ENCODE measurements around the gene GMDS. TPM values are rescaled to one million over a fixed set of nuclear protein-coding genes. Genes with fewer than 3 reads are reported as not detected.

The GMDS gene
- total and polyA plus RNA-seq, 2 donors (not counting 1 experiment from before 2014, with no cell fraction given), result 11.5 to 16.4 TPM

DNA sequence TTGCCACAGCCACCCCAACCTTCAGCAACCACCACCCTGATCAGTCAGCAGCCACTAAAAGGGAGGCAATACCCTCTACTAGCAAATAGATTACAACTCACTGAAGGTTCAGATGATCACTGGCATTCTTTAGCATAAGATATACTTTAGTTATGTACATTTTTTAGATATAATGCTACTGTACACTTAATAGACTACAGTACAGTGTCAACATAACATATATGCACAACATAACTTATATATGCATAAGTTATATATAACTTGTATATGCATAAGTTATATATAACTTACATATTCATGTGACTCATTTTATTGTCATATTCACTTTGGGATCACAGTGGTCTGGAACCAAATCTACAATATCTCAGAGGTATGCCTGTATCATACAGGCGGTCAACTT lies 61.7 kb downstream of the GMDS start:
- no peak overlapping the region for H3K9ac ChIP-seq (ENCODE audit: low read length)
- Mint-ChIP-seq H3K4me1 (peaks cover 7% of the 10 kb centered on the region), H3K4me3 (no peak overlapping the region), H3K27me3 (no peaks in the 10 kb centered on the region), H3K9me3 (ENCODE audit: insufficient read depth) (no peaks in the 10 kb centered on the region), H3K27ac (no peak overlapping the region)
- no peak overlapping the region for H3K4me3 ChIP-seq (ENCODE audit: control extremely low read depth in 1 of 5, extremely low read depth in 1 of 5, insufficient read depth in 1 of 5, low read depth in 2 of 5, low read length in 4 of 5)
- H3K79me2 ChIP-seq (ENCODE audit: control insufficient read depth, insufficient read depth, low read length), result peaks cover 3% of the 10 kb centered on the region
- DNase-seq (no peak), ATAC-seq (ENCODE audit: low read depth) (no peak)
- no peaks in the 10 kb centered on the region for H3K4me1 ChIP-seq (ENCODE audit: control insufficient read depth in 2 of 2, insufficient read depth in 2 of 2, low read length in 2 of 2)
- no peak overlapping the region for H3K27ac ChIP-seq (ENCODE audit: low read length in 2 of 2)
- 100% methylated on average over 1 of the region's 1 CpG for WGBS (ENCODE audit: insufficient coverage)
- POLR2A ChIA-PET, result no interaction called here
- H3K9me3 ChIP-seq (ENCODE audit: control extremely low read depth in 1 of 3, control insufficient read depth in 2 of 3, insufficient read depth in 1 of 3, low read length in 2 of 3), result no peaks in the 10 kb centered on the region
- CTCF ChIA-PET, result no interaction called here
- H2AFZ ChIP-seq (ENCODE audit: insufficient read depth, low read depth, low read length, poor library complexity, severe bottlenecking), result no peak overlapping the region
- H3K4me2 ChIP-seq (replicated peaks; ENCODE audit: low read depth, low read length, poor library complexity, severe bottlenecking), result no peak overlapping the region
- H3K36me3 ChIP-seq (replicated peaks in 1 of 2; ENCODE audit: control extremely low read depth in 1 of 2, control insufficient read depth in 1 of 2, extremely low read depth in 1 of 2, insufficient read depth in 2 of 2, low read length in 1 of 2), result no peaks in the 10 kb centered on the region
- H3K27me3 ChIP-seq (replicated peaks in 1 of 4; ENCODE audit: control extremely low read depth in 1 of 4, control insufficient read depth in 3 of 4, insufficient read depth in 4 of 4, low read length in 3 of 4), result no peaks in the 10 kb centered on the region
- TF ChIP-seq, protein P1, sequence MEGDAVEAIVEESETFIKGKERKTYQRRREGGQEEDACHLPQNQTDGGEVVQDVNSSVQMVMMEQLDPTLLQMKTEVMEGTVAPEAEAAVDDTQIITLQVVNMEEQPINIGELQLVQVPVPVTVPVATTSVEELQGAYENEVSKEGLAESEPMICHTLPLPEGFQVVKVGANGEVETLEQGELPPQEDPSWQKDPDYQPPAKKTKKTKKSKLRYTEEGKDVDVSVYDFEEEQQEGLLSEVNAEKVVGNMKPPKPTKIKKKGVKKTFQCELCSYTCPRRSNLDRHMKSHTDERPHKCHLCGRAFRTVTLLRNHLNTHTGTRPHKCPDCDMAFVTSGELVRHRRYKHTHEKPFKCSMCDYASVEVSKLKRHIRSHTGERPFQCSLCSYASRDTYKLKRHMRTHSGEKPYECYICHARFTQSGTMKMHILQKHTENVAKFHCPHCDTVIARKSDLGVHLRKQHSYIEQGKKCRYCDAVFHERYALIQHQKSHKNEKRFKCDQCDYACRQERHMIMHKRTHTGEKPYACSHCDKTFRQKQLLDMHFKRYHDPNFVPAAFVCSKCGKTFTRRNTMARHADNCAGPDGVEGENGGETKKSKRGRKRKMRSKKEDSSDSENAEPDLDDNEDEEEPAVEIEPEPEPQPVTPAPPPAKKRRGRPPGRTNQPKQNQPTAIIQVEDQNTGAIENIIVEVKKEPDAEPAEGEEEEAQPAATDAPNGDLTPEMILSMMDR (IDR thresholded peaks at IDR 0.05), result no peak
- TF ChIP-seq EZH2 (IDR thresholded peaks at IDR 0.05; ENCODE audit: borderline replicate concordance, insufficient read depth, low read depth, low read length, poor library complexity, severe bottlenecking), result no peak
- intact Hi-C loops (cut with micrococcal nuclease), result no loop called here
- no peaks in the 10 kb centered on the region for H4K20me1 ChIP-seq (ENCODE audit: control insufficient read depth, insufficient read depth, low read length, poor library complexity, severe bottlenecking)

DNA sequence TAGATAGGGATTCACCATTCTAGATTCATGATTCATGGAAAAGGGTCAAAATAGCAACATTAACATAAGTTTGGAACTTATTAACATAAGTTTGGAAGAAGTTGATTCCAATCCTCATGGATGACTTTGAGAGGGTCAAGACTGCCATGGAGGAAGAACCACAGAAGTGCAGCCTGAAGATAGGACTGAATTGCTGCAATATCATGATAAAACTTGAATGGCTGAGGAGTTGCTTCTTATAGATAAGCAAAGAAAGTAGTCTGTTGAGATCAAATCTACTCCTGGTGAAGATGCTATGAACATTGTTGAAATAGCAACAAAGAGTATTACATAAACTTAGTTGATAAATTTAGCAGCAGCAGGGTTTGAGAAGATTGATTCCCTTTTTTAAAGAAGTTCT lies 62.2 kb downstream of the GMDS start:
- TF ChIP-seq, protein P1 (IDR thresholded peaks at IDR 0.05), result no peak
- TF ChIP-seq EZH2 (IDR thresholded peaks at IDR 0.05; ENCODE audit: borderline replicate concordance, insufficient read depth, low read depth, low read length, poor library complexity, severe bottlenecking), result no peak
- no peaks in the 10 kb centered on the region for H3K36me3 ChIP-seq (replicated peaks in 1 of 2; ENCODE audit: control extremely low read depth in 1 of 2, control insufficient read depth in 1 of 2, extremely low read depth in 1 of 2, insufficient read depth in 2 of 2, low read length in 1 of 2)
- H3K4me1 Mint-ChIP-seq, result peaks cover 7% of the 10 kb centered on the region
- H3K9me3 Mint-ChIP-seq (ENCODE audit: insufficient read depth), result no peaks in the 10 kb centered on the region
- DNase-seq, result no peak
- no peaks in the 10 kb centered on the region for H3K27me3 Mint-ChIP-seq
- peaks cover 5% of the 10 kb centered on the region for H3K79me2 ChIP-seq (ENCODE audit: control insufficient read depth, insufficient read depth, low read length)
- H3K9me3 ChIP-seq (ENCODE audit: control extremely low read depth in 1 of 3, control insufficient read depth in 2 of 3, insufficient read depth in 1 of 3, low read length in 2 of 3), result peaks cover 0 to 2% (median 0%) of the 10 kb centered on the region in 3 donors
- intact Hi-C loops (cut with micrococcal nuclease), result no loop called here
- no peaks in the 10 kb centered on the region for H4K20me1 ChIP-seq (ENCODE audit: control insufficient read depth, insufficient read depth, low read length, poor library complexity, severe bottlenecking)
- H3K27ac ChIP-seq (ENCODE audit: low read length in 2 of 2), result no peak overlapping the region
- POLR2A ChIA-PET, result no interaction called here
- H3K27ac Mint-ChIP-seq, result no peak overlapping the region
- no peak overlapping the region for H3K4me3 Mint-ChIP-seq
- no peak overlapping the region for H3K4me3 ChIP-seq (ENCODE audit: control extremely low read depth in 1 of 5, extremely low read depth in 1 of 5, insufficient read depth in 1 of 5, low read depth in 2 of 5, low read length in 4 of 5)
- H3K4me2 ChIP-seq (replicated peaks; ENCODE audit: low read depth, low read length, poor library complexity, severe bottlenecking), result no peak overlapping the region
- H3K4me1 ChIP-seq (ENCODE audit: control insufficient read depth in 2 of 2, insufficient read depth in 2 of 2, low read length in 2 of 2), result no peaks in the 10 kb centered on the region
- H2AFZ ChIP-seq (ENCODE audit: insufficient read depth, low read depth, low read length, poor library complexity, severe bottlenecking), result no peak overlapping the region
- no peak overlapping the region for H3K9ac ChIP-seq (ENCODE audit: low read length)
- no peaks in the 10 kb centered on the region for H3K27me3 ChIP-seq (replicated peaks in 1 of 4; ENCODE audit: control extremely low read depth in 1 of 4, control insufficient read depth in 3 of 4, insufficient read depth in 4 of 4, low read length in 3 of 4)
- ATAC-seq (ENCODE audit: low read depth), result no peak
- CTCF ChIA-PET, result no interaction called here
